ENCODE data around the gene PDE1A. TPM values are rescaled to one million over a fixed set of nuclear protein-coding genes. Genes with fewer than 3 reads are reported as not detected.

PDE1A gene
- total and polyA plus RNA-seq, 10 of the 15 experiments (the other 5 are each of a cell fraction or from before 2014, with no cell fraction given): 1.1 TPM; not detected in 9

GRCh38 chr2:182166841-182167240 is 260.0 kb downstream of the PDE1A start:
- ChIA-PET CTCF (interaction anchor here (0.7 to 1.2 kb wide), 2 partner anchors 20 to 28 kb away, joined by 3 read pairs; no protein-coding TSS in a partner anchor), POLR2A (no interaction called here), SMC1A (ENCODE audit: uncharacterized antibody, unreplicated experiment) (interaction anchor here (1.5 to 1.7 kb wide), 2 partner anchors 13 to 482 kb away, joined by 4 to 5 read pairs; no protein-coding TSS in a partner anchor), RAD21 (ENCODE audit: unreplicated experiment) (no interaction called here)
- ATAC-seq: no peak
- no peak for DNase-seq (ENCODE audit: low read depth, low spot score)
- Histone ChIP-seq H2AFZ (ENCODE audit: control insufficient read depth, low read depth, low read length) (no peak overlapping the region), H3K9ac (ENCODE audit: control insufficient read depth, insufficient read depth, low read length) (no peak overlapping the region), H3K27ac (ENCODE audit: control insufficient read depth, insufficient read depth) (no peak overlapping the region), H3K4me3 (no peak overlapping the region), H3K9me3 (replicated peaks; ENCODE audit: control insufficient read depth, insufficient read depth, low read length) (no peaks in the 10 kb centered on the region), H3K79me2 (ENCODE audit: control insufficient read depth, insufficient read depth, low read length) (no peaks in the 10 kb centered on the region), H3K36me3 (ENCODE audit: control insufficient read depth in 2 of 2, insufficient read depth in 2 of 2, low read length in 1 of 2) (no peaks in the 10 kb centered on the region), H4K20me1 (ENCODE audit: control insufficient read depth, insufficient read depth) (no peaks in the 10 kb centered on the region), H3K27me3 (replicated peaks in 1 of 2; ENCODE audit: control insufficient read depth in 2 of 2, insufficient read depth in 2 of 2, low read length in 1 of 2) (no peaks in the 10 kb centered on the region), H3K4me2 (ENCODE audit: control insufficient read depth, insufficient read depth) (no peak overlapping the region), H3K4me1 (ENCODE audit: control insufficient read depth, insufficient read depth, low read length) (no peaks in the 10 kb centered on the region)
- FAIRE-seq: no peak
- intact Hi-C loops (cut with micrococcal nuclease; ENCODE audit: unreplicated experiment) (no loop called here), in situ Hi-C loops (cut with MboI) (no loop called here)
- no TSS peak for BruUV-seq (replicated peaks)
- no peak for TF ChIP-seq ZBTB4 (CRISPR knock-in tag; IDR thresholded peaks at IDR 0.05)
- TF ChIP-seq ZNF592 (IDR thresholded peaks at IDR 0.05): no peak
- TF ChIP-seq PAX8 (IDR thresholded peaks at IDR 0.05): no peak
- TF ChIP-seq MAX (IDR thresholded peaks at IDR 0.05; ENCODE audit: low read depth, low read length): no peak
- TF ChIP-seq MYC (IDR thresholded peaks at IDR 0.05; ENCODE audit: insufficient read depth, insufficient read length, insufficient replicate concordance, low read length, severe bottlenecking): no peak
- no peak for TF ChIP-seq POLR2AphosphoS5 (IDR thresholded peaks at IDR 0.05; ENCODE audit: low read length)
- no peak for TF ChIP-seq ASH2L (IDR thresholded peaks at IDR 0.05; ENCODE audit: borderline replicate concordance, low read depth)
- no peak for TF ChIP-seq SIX5 (IDR thresholded peaks at IDR 0.05; ENCODE audit: low read depth, low read length, severe bottlenecking)
- no peak for TF ChIP-seq ZZZ3 (IDR thresholded peaks at IDR 0.05; ENCODE audit: control insufficient read depth, insufficient read length, low read depth)
- TF ChIP-seq CHD1 (IDR thresholded peaks at IDR 0.05; ENCODE audit: low read depth, low read length): no peak
- TF ChIP-seq YY1 (IDR thresholded peaks at IDR 0.05; ENCODE audit: low read depth, low read length): no peak
- no peak for TF ChIP-seq MTA3 (IDR thresholded peaks at IDR 0.05; ENCODE audit: borderline replicate concordance, low read length)
- TF ChIP-seq SRF (IDR thresholded peaks at IDR 0.05; ENCODE audit: low read depth in 2 of 2, low read length in 2 of 2): no peak
- no peak for TF ChIP-seq TCF3 (IDR thresholded peaks at IDR 0.05; ENCODE audit: borderline replicate concordance, insufficient read depth, low read depth, low read length)
- TF ChIP-seq TARDBP (IDR thresholded peaks at IDR 0.05; ENCODE audit: borderline replicate concordance): no peak
- WGBS (ENCODE audit: insufficient coverage, insufficient replicate concordance, low lambda C conversion rate, missing lambda C conversion rate): 47% methylated on average over 2 of the region's 2 CpGs

Data from GM12878 (cell line).